Muscle layer of colon (tissue), 2 donors: ENCODE measurements around the gene AP4M1.

Experiments used
- H3K27ac ChIP-seq: one replicate; pipeline ENCODE4 v1.7.0; 2013; ENCODE audit warnings: low read depth, mild to moderate bottlenecking, low read length, moderate library complexity
- H3K27me3 ChIP-seq, 2 donors: one replicate each; pipeline ENCODE4 v1.7.0; 2013; ENCODE audit warnings: low read length in 2 of 2, mild to moderate bottlenecking in 2 of 2; ENCODE audit not compliant: insufficient read depth in 2 of 2, control insufficient read depth in 1 of 2
- H3K36me3 ChIP-seq: one replicate; pipeline ENCODE4 v1.7.0; 2013; ENCODE audit warnings: mild to moderate bottlenecking, low read length; ENCODE audit not compliant: insufficient read depth
- H3K4me1 ChIP-seq: one replicate; pipeline ENCODE4 v1.7.0; 2013; ENCODE audit warnings: mild to moderate bottlenecking, low read length; ENCODE audit not compliant: insufficient read depth
- H3K4me3 ChIP-seq, 2 donors: one replicate each; pipeline ENCODE4 v1.7.0; 2013; ENCODE audit warnings: low read length in 2 of 2, low read depth in 1 of 2, mild to moderate bottlenecking in 1 of 2, moderate library complexity in 1 of 2
- H3K9ac ChIP-seq: one replicate; pipeline ENCODE4 v1.7.0; 2013; ENCODE audit warnings: low read length
- H3K9me3 ChIP-seq: one replicate; pipeline ENCODE4 v1.7.0; 2013; ENCODE audit warnings: mild to moderate bottlenecking, low read length
- donor health status: abdominal sarcoma.
- donor health status: Adenocarcinoma of cecum.

AP4M1 gene

DNA sequence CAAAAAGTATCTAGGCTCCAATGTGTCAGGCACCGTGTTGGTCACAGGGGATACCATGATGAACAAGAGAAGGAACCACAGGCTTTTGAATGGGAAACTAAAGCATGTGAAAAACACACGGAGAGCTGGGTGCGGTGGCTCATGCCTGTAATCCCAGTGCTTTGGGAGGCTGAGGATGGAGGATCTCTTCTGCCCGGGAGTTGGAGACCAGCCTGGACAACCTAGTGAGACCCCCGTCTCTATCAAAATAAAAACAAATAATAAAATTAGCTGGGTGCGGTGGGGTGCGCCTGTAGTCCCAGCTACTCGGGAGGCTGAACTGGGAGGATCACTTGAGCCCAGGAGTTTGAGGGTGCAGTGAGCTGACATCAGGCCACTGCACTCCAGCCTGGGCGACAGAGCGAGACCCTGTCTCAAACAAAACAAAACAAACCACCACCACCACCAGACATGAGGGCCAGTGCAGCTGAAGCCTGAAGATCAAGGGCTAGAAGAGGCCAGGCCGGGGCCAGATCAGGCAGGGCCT is 13.3 kb upstream of the AP4M1 start:
- peak overlapping the region; percentile 27 for H3K9ac ChIP-seq
- H3K27me3 ChIP-seq: no peaks in the 10 kb centered on the region
- H3K4me3 ChIP-seq: peak overlapping the region; percentile 67 to 94
- peaks cover 29% of the 10 kb centered on the region for H3K4me1 ChIP-seq
- peak overlapping the region; percentile 95 for H3K27ac ChIP-seq
- H3K9me3 ChIP-seq: no peaks in the 10 kb centered on the region
- peaks cover 31% of the 10 kb centered on the region for H3K36me3 ChIP-seq

DNA sequence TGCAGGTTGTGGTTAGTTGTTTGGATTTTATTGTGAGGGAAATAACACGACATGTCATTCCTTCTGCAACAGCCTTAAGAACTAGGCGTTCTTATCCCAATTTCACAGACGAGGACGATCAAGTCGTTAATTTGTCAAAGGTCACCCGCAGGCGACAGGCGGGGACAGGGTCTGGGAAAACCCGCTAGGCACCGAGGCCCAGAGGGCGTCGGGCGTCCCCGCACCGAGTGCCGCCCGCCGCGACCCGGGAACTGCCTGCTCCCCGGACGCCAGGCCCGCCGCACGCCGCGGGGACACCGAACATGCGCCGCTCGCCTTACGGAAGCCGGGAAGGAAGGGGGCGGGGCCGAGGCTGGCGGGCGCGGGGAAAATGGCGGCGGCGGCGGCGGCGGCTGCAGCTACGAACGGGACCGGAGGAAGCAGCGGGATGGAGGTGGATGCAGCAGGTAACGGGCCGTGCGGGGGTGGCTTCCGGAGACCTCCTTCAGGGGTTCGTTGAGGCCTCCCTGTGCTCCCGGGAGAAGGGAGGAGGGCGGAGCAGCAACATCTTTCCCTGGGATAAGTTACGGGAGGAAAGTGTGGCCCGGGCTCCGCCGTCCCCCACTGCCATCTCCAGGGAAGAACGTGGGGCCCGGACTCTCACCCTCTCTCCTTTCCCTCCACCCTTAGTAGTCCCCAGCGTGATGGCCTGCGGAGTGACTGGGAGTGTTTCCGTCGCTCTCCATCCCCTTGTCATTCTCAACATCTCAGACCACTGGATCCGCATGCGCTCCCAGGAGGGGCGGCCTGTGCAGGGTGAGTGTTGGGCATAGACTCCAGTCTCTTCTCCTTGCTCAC is 12.6 kb upstream of the AP4M1 start, which contains the start of gene COPS6:
TSS of gene COPS6 (plus strand) at position 349 of the 837 bp plus-strand sequence. CDS start at position 371, 22 bp downstream.
- Histone ChIP-seq H3K4me3 (peak within 1 kb of the TSS; percentile 94 to 95), H3K36me3 (peaks cover 38% of the 10 kb centered on the region), H3K4me1 (peaks cover 29% of the 10 kb centered on the region), H3K9ac (peak within 1 kb of the TSS; percentile 77), H3K27ac (peak within 1 kb of the TSS; percentile 95), H3K9me3 (no peaks in the 10 kb centered on the region), H3K27me3 (no peaks in the 10 kb centered on the region)

DNA sequence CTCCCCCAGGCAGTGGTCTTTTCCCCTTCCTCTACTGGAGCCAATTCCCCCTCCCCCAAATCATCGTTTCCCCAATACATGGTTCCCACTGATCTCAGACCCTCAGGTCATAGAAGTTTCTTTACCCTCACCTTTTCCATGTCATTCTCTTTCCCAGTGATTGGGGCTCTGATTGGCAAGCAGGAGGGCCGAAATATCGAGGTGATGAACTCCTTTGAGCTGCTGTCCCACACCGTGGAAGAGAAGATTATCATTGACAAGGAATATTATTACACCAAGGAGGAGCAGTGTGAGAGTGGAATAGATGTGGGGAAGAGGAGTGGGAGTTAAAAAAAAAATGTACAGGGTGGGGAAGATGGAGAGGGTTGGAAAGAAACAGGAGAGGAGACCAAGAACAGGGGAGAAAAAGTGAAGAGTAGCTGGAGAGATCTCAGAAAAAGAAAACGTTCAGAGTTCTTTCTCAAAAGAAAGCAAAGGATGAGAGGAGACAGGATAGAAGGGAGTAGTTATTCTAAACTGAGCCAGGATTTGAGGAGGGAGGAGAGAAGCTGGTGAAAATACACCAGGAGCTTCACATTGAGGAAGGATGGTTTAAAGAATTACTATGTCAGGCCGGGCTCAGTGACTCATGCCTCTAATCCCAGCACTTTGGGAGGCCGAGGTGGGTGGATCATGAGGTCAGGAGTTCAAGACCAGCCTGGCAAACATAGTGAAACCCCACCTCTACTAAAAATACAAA is 11.8 kb upstream of the AP4M1 start:
- H3K4me1 ChIP-seq: peaks cover 29% of the 10 kb centered on the region
- H3K9ac ChIP-seq: peak overlapping the region; percentile 77

DNA sequence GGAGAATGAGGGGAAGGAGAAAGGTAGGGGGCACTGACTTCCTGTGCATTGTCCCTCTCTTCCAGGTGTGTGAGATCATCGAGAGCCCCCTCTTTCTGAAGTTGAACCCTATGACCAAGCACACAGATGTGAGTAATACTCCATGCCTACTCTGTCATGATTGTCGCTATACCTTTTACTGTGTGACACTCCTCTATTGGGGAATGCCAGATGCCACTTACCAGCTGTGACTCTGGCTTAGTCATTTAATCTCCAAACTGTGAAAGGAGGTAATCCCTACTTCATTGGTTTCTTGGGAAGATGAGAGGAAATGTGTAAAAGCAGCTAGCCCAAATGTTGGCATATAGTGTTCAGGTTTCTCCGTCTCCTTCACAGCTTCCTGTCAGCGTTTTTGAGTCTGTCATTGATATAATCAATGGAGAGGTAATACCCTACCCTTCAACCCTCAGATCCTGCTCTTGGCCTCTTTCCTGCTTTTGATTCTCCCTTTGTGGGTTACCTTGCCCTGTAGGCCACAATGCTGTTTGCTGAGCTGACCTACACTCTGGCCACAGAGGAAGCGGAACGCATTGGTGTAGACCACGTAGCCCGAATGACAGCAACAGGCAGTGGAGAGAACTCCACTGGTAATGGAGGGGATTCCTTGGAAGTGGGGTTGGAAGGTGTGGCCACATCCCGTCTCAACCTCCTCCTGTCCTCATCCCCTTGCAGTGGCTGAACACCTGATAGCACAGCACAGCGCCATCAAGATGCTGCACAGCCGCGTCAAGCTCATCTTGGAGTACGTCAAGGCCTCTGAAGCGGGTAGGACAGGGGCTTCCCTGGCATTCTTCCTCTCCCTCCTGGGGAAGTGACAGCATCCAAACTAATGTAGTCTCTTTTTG is 10.7 kb upstream of the AP4M1 start:
- Histone ChIP-seq H3K36me3 (peaks cover 56% of the 10 kb centered on the region), H3K27me3 (no peaks in the 10 kb centered on the region), H3K4me1 (peaks cover 22% of the 10 kb centered on the region)

More for the DNA sequence above, 11.8 kb upstream of the AP4M1 start:
- H3K4me3 ChIP-seq: peak overlapping the region; percentile 94 to 95
- H3K27me3 ChIP-seq: no peaks in the 10 kb centered on the region
- no peaks in the 10 kb centered on the region for H3K9me3 ChIP-seq
- peaks cover 46% of the 10 kb centered on the region for H3K36me3 ChIP-seq
- peak overlapping the region; percentile 95 for H3K27ac ChIP-seq

DNA sequence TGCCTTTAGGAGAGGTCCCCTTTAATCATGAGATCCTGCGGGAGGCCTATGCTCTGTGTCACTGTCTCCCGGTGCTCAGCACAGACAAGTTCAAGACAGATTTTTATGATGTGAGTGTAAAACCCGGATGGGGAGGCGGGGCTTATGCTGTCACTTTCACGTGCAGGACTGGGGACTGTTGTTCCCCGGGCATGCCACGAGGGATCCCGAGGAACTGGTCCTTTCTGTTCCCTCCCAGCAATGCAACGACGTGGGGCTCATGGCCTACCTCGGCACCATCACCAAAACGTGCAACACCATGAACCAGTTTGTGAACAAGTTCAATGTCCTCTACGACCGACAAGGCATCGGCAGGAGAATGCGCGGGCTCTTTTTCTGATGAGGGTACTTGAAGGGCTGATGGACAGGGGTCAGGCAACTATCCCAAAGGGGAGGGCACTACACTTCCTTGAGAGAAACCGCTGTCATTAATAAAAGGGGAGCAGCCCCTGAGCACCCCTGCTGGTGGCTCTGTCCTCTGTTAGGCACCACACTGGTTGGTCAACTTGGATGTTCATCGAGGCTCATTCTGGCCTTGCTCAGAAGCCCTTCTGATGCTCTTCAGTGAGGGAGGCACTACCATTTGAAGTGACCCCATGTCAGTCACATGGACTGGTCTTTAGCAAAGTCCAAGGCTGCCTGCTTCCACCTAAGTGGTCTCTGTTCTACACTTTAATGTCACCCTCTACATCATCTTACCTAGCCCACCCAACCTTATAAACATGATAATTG is 9.8 kb upstream of the AP4M1 start:
- no peak overlapping the region for H3K4me3 ChIP-seq
- no peak overlapping the region for H3K27ac ChIP-seq
- no peaks in the 10 kb centered on the region for H3K27me3 ChIP-seq
- H3K36me3 ChIP-seq: peaks cover 64% of the 10 kb centered on the region
- H3K4me1 ChIP-seq: peaks cover 22% of the 10 kb centered on the region
- no peaks in the 10 kb centered on the region for H3K9me3 ChIP-seq
- H3K9ac ChIP-seq: no peak overlapping the region

More for the DNA sequence above, 10.7 kb upstream of the AP4M1 start:
- no peak overlapping the region for H3K9ac ChIP-seq
- no peaks in the 10 kb centered on the region for H3K9me3 ChIP-seq
- H3K27ac ChIP-seq: no peak overlapping the region
- no peak overlapping the region for H3K4me3 ChIP-seq

DNA sequence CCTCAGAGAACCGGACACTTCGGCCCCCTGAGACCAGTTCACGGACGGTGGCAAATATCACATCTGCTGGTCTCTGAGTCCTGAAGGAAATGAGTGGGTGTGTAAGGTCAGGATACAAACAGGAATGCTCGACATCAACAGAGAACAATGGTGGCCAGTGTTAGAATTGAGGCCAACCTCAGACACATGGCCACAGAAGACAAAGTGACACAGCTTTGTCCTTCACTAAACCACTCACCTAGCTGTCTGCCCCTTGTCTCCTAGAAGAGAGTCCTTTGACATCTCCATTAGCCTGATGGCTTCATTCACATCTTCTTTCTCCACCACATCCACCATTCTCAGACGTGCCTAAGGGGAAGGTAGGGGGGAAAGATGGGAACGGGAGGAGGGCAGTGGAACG is 8.4 kb upstream of the AP4M1 start:
- Histone ChIP-seq H3K27ac (no peak overlapping the region), H3K36me3 (peaks cover 76% of the 10 kb centered on the region), H3K9me3 (no peaks in the 10 kb centered on the region), H3K4me1 (peaks cover 15% of the 10 kb centered on the region), H3K4me3 (no peak overlapping the region), H3K27me3 (no peaks in the 10 kb centered on the region), H3K9ac (no peak overlapping the region)

DNA sequence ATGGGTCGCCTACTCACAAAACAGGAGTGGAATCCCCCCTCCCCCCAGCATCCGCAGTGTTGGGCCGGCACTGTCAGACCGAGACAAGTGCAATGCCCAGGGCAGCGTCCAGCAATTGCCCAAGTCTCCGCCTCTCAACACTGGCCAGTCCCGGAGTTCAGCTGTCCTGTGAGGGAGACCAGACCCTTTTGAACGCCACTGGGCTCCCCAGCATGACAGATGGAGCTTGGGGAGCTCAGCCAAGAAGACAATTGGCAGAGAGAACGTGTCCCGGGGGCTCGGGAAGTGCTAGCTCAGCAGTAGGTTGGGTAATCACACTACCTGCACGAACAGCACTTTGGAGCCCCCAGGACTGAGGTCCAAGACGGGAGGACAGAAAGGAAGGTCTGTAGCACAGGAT is 7.9 kb upstream of the AP4M1 start:
- Histone ChIP-seq H3K9me3 (no peaks in the 10 kb centered on the region), H3K27ac (no peak overlapping the region), H3K36me3 (peaks cover 81% of the 10 kb centered on the region), H3K27me3 (no peaks in the 10 kb centered on the region), H3K9ac (no peak overlapping the region), H3K4me3 (no peak overlapping the region), H3K4me1 (peaks cover 11% of the 10 kb centered on the region)

DNA sequence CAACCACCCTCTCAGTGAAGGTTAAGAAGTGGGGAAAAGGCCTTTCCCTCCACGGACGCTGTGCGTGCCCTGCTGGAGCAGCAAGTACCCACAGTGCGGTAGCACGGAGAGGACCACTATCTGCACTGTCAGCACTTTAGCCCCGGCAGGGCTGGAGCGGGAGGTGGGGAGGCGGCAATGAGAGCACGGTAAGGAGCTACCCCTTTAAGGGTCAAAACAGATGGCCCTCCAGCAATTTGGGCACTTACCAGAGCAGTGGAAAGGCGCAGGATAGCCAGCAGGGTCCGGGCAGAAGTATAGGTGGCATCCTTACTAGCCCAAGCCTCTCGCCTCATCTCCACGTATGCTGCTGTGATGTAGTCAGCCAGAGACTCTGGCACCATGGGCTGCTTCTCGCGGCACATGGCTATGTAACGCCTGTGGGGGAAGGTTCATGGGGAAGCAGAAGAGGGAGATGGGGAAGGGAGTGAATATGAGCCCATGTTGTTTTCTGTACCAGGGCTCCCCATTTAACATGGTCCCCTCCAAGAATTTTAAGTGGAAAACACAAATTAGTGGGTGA is 7.4 kb upstream of the AP4M1 start:
- Histone ChIP-seq H3K27ac (no peak overlapping the region), H3K9ac (no peak overlapping the region)

DNA sequence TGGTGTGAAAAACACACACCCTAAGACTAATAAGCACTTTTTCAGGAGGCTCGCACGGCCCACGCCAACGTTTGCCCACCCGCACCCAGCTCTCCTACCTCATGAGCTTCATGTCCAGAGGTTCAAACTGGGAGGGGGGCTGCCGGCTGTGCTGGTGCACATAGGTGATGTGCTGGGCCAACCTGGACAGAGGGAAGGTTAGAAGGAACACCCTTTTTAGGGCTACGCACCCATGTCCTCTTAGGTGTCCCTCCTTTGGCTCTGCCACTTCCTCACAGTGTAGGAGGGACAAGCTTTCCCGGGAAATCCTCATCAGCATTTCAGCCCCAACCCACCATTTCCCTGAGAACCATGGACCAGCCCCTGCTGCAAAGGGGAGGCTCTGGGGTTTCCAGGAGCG is 6.2 kb upstream of the AP4M1 start:
- H3K4me3 ChIP-seq: no peak overlapping the region
- H3K36me3 ChIP-seq: peaks cover 91% of the 10 kb centered on the region
- no peak overlapping the region for H3K9ac ChIP-seq
- peaks cover 13% of the 10 kb centered on the region for H3K4me1 ChIP-seq
- H3K27me3 ChIP-seq: no peaks in the 10 kb centered on the region
- H3K9me3 ChIP-seq: no peaks in the 10 kb centered on the region
- no peak overlapping the region for H3K27ac ChIP-seq

More for the DNA sequence above, 7.4 kb upstream of the AP4M1 start:
- Histone ChIP-seq H3K9me3 (no peaks in the 10 kb centered on the region), H3K36me3 (peaks cover 86% of the 10 kb centered on the region), H3K27me3 (no peaks in the 10 kb centered on the region), H3K4me3 (no peak overlapping the region), H3K4me1 (peaks cover 11% of the 10 kb centered on the region)

DNA sequence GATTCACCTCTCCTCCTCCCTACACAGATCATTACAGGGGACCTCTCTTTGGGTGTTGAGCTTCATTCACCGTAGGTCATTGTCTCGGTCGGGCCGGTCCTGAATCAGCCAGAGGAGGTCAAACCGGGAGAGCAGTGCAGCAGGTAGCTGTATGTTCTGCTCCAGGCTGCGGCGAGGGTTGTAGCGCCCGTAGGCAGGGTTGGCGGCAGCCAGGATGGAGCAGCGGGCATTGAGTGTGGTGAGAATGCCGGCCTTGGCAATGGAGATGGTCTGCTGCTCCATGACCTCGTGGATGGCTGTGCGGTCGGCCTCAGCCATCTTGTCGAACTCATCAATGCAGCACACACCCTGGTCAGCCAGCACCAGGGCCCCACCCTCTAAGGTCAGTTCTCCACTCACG is 5.7 kb upstream of the AP4M1 start:
- no peaks in the 10 kb centered on the region for H3K27me3 ChIP-seq
- H3K9ac ChIP-seq: no peak overlapping the region
- H3K4me3 ChIP-seq: no peak overlapping the region
- peaks cover 87% of the 10 kb centered on the region for H3K36me3 ChIP-seq
- H3K4me1 ChIP-seq: peaks cover 13% of the 10 kb centered on the region
- H3K27ac ChIP-seq: no peak overlapping the region
- no peaks in the 10 kb centered on the region for H3K9me3 ChIP-seq
